ENCODE measurements around the gene RAB9A.

DNA sequence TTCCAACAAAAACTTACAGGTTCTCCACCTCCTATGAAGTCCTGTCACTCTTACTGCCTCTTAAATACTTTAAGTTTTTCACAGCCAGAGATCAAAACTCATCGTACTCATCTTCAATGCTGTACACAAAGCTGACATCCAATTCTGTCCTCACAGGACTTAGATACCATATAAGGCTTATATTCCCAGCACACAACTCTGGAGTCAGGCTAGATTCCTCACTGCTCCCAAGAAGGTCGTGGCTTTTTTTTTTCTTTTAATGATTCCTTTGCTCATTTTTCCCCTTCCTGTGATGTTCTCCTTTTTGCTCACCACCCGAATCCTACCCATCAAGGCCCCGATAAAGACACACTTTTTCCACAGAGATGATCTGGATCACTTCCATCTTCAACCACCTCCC is 44.6 kb downstream of the RAB9A start:
- TF ChIP-seq, protein P1, sequence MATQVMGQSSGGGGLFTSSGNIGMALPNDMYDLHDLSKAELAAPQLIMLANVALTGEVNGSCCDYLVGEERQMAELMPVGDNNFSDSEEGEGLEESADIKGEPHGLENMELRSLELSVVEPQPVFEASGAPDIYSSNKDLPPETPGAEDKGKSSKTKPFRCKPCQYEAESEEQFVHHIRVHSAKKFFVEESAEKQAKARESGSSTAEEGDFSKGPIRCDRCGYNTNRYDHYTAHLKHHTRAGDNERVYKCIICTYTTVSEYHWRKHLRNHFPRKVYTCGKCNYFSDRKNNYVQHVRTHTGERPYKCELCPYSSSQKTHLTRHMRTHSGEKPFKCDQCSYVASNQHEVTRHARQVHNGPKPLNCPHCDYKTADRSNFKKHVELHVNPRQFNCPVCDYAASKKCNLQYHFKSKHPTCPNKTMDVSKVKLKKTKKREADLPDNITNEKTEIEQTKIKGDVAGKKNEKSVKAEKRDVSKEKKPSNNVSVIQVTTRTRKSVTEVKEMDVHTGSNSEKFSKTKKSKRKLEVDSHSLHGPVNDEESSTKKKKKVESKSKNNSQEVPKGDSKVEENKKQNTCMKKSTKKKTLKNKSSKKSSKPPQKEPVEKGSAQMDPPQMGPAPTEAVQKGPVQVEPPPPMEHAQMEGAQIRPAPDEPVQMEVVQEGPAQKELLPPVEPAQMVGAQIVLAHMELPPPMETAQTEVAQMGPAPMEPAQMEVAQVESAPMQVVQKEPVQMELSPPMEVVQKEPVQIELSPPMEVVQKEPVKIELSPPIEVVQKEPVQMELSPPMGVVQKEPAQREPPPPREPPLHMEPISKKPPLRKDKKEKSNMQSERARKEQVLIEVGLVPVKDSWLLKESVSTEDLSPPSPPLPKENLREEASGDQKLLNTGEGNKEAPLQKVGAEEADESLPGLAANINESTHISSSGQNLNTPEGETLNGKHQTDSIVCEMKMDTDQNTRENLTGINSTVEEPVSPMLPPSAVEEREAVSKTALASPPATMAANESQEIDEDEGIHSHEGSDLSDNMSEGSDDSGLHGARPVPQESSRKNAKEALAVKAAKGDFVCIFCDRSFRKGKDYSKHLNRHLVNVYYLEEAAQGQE (IDR thresholded peaks at IDR 0.05; ENCODE audit: insufficient replicate concordance, low read depth) = no peak
- TF ChIP-seq, protein P2, sequence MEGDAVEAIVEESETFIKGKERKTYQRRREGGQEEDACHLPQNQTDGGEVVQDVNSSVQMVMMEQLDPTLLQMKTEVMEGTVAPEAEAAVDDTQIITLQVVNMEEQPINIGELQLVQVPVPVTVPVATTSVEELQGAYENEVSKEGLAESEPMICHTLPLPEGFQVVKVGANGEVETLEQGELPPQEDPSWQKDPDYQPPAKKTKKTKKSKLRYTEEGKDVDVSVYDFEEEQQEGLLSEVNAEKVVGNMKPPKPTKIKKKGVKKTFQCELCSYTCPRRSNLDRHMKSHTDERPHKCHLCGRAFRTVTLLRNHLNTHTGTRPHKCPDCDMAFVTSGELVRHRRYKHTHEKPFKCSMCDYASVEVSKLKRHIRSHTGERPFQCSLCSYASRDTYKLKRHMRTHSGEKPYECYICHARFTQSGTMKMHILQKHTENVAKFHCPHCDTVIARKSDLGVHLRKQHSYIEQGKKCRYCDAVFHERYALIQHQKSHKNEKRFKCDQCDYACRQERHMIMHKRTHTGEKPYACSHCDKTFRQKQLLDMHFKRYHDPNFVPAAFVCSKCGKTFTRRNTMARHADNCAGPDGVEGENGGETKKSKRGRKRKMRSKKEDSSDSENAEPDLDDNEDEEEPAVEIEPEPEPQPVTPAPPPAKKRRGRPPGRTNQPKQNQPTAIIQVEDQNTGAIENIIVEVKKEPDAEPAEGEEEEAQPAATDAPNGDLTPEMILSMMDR (IDR thresholded peaks at IDR 0.05; ENCODE audit: insufficient read depth, low read length) = no peak
- TF ChIP-seq POLR2AphosphoS5 (IDR thresholded peaks at IDR 0.05; ENCODE audit: low read depth) = no peak
- TF ChIP-seq SPI1 (IDR thresholded peaks at IDR 0.05; ENCODE audit: borderline replicate concordance, low read depth) = no peak

Measured in HL-60 (cell line).